ENCODE results near the gene TMEM221.

GRCh38 chr19:17475541-17476115 is 27.2 kb upstream of the TMEM221 start:
- TF ChIP-seq POLR2A (IDR thresholded peaks at IDR 0.05) (no peak), CTCF (IDR thresholded peaks at IDR 0.05) (no peak)
